Tibial nerve (tissue), 4 donors: ENCODE data around the gene PELI2.

Experiments used
- CTCF ChIP-seq, 5 experiments: fragments of 200-600 bp in 3 of 5; fragments of 450-650 bp in 2 of 5; sonication (generic) in 3 of 5; IDR thresholded peaks; one replicate each; pipeline ENCODE4 v1.5.1; 2016 to 2019; ENCODE audit warnings: antibody characterized with exemption in 5 of 5, mild to moderate bottlenecking in 3 of 5, moderate library complexity in 2 of 5
- EP300 ChIP-seq, 2 donors: sonication (generic); formaldehyde crosslinking; IDR thresholded peaks; one replicate each; pipeline ENCODE4 v1.6.1; 2017; ENCODE audit warnings: antibody characterized with exemption in 2 of 2, mild to moderate bottlenecking in 1 of 2

GRCh38 chr14:56196274-56196673 lies 78.1 kb downstream of the PELI2 start:
- TF ChIP-seq EP300 (IDR thresholded peaks at IDR 0.05) (no peak), CTCF (IDR thresholded peaks at IDR 0.05) (no peak)
